Measurements from ENCODE around the gene GMDS. TPM values are rescaled to one million over a fixed set of nuclear protein-coding genes. Genes with fewer than 3 reads are reported as not detected.

Gene GMDS
- total RNA-seq, 1 experiment from 2014 or later: 35.0 TPM

GRCh38 chr6:1672379-1672778 is 573.0 kb downstream of the GMDS start:
- TF ChIP-seq PRRX2 (CRISPR knock-in tag; IDR thresholded peaks at IDR 0.05) (no peak), MYBL2 (CRISPR knock-in tag; IDR thresholded peaks at IDR 0.05) (no peak), EMX1 (CRISPR knock-in tag; IDR thresholded peaks at IDR 0.05) (no peak), ZNF138 (CRISPR knock-in tag; conservative IDR thresholded peaks at IDR 0.05) (no peak), FOXJ3 (CRISPR knock-in tag; IDR thresholded peaks at IDR 0.05; ENCODE audit: borderline replicate concordance) (no peak), NR2C2 (CRISPR knock-in tag; IDR thresholded peaks at IDR 0.05) (no peak), GABPB1 (CRISPR knock-in tag; IDR thresholded peaks at IDR 0.05) (no peak), CREM (CRISPR knock-in tag; IDR thresholded peaks at IDR 0.05) (no peak), ERG (CRISPR knock-in tag; IDR thresholded peaks at IDR 0.05) (no peak), GTF2I (CRISPR knock-in tag; conservative IDR thresholded peaks at IDR 0.05) (no peak), FOXP4 (CRISPR knock-in tag; IDR thresholded peaks at IDR 0.05) (no peak), ATF1 (CRISPR knock-in tag; IDR thresholded peaks at IDR 0.05) (no peak), NFE2L1 (CRISPR knock-in tag; IDR thresholded peaks at IDR 0.05) (no peak), TEAD4 (CRISPR knock-in tag; IDR thresholded peaks at IDR 0.05) (no peak), NR3C1 (CRISPR knock-in tag; conservative IDR thresholded peaks at IDR 0.05; ENCODE audit: low read depth) (no peak)
- ATAC-seq: no peak
- no peak overlapping the region for H3K4me3 Mint-ChIP-seq
- DNase-seq (ENCODE audit: low spot score): no peak
- no peaks in the 10 kb centered on the region for H3K36me3 Mint-ChIP-seq
- CTCF ChIA-PET: no interaction called here
- POLR2A ChIA-PET: no interaction called here
- no peaks in the 10 kb centered on the region for H3K27me3 Mint-ChIP-seq (ENCODE audit: low read depth)
- no peaks in the 10 kb centered on the region for H3K9me3 Mint-ChIP-seq
- H3K4me1 Mint-ChIP-seq: peaks cover 8% of the 10 kb centered on the region; the same call in 1 of the 2 replicates
- no peak overlapping the region for H3K27ac Mint-ChIP-seq

DNA sequence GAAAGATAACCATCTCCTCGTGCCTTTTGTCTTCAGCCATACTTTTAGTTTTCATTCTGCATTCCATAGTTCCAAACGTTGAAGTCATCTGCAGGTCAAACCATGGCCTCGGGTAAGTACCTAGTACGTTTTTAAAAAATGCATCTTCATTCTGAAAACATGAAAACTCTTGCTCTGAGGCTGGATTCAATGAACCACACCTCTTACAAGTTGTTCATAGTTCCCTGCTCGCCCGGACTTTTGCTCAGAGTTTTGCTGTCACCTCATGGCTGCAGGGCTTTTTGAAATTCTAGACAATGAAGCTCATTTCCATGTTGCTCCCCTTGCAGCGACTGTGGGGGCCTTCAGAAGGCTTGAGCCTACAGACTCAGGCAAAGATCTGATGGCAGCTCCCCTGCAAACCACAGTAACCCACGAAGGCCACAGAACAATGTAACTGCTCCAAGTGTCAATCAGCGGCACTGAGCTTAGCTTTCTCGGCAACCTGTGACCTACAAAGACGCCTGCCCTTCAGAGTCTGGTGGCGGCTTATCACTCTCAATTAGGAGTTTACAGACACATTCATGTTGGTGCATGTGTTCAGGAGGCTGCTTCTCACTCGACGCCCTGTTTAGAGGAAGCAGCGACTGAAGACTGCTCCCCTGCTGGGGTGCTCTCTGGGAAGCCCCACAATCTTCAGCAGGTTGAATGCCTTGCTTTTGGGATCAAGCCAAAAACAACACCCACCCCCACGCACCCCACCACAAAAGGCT is 574.5 kb downstream of the GMDS start:
- DNase-seq (ENCODE audit: low spot score): no peak
- ChIA-PET CTCF (interaction anchor here (0.6 to 1.1 kb wide), 2 partner anchors 16 to 74 kb away, joined by 3 read pairs; no protein-coding TSS in a partner anchor), POLR2A (no interaction called here)
- peaks cover 8% of the 10 kb centered on the region; the same call in 1 of the 2 replicates for H3K4me1 Mint-ChIP-seq
- no peaks in the 10 kb centered on the region for H3K9me3 Mint-ChIP-seq
- no peak for ATAC-seq
- no peaks in the 10 kb centered on the region for H3K36me3 Mint-ChIP-seq
- H3K27ac Mint-ChIP-seq: no peak overlapping the region
- no peak overlapping the region for H3K4me3 Mint-ChIP-seq
- no peaks in the 10 kb centered on the region for H3K27me3 Mint-ChIP-seq (ENCODE audit: low read depth)
- no peak for TF ChIP-seq RELA (CRISPR knock-in tag; IDR thresholded peaks at IDR 0.05; ENCODE audit: borderline replicate concordance)
- TF ChIP-seq, protein P1, sequence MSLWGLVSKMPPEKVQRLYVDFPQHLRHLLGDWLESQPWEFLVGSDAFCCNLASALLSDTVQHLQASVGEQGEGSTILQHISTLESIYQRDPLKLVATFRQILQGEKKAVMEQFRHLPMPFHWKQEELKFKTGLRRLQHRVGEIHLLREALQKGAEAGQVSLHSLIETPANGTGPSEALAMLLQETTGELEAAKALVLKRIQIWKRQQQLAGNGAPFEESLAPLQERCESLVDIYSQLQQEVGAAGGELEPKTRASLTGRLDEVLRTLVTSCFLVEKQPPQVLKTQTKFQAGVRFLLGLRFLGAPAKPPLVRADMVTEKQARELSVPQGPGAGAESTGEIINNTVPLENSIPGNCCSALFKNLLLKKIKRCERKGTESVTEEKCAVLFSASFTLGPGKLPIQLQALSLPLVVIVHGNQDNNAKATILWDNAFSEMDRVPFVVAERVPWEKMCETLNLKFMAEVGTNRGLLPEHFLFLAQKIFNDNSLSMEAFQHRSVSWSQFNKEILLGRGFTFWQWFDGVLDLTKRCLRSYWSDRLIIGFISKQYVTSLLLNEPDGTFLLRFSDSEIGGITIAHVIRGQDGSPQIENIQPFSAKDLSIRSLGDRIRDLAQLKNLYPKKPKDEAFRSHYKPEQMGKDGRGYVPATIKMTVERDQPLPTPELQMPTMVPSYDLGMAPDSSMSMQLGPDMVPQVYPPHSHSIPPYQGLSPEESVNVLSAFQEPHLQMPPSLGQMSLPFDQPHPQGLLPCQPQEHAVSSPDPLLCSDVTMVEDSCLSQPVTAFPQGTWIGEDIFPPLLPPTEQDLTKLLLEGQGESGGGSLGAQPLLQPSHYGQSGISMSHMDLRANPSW (CRISPR knock-in tag; conservative IDR thresholded peaks at IDR 0.05; ENCODE audit: low read depth): no peak
- TF ChIP-seq, protein P2, sequence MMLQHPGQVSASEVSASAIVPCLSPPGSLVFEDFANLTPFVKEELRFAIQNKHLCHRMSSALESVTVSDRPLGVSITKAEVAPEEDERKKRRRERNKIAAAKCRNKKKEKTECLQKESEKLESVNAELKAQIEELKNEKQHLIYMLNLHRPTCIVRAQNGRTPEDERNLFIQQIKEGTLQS (CRISPR knock-in tag; conservative IDR thresholded peaks at IDR 0.05): no peak
- no peak for TF ChIP-seq ATF1 (CRISPR knock-in tag; IDR thresholded peaks at IDR 0.05)
- no peak for TF ChIP-seq AR (CRISPR knock-in tag; IDR thresholded peaks at IDR 0.05)
- TF ChIP-seq ETV6 (CRISPR knock-in tag; IDR thresholded peaks at IDR 0.05): no peak
- TF ChIP-seq NR1H2 (CRISPR knock-in tag; IDR thresholded peaks at IDR 0.05): no peak
- no peak for TF ChIP-seq KAT7 (CRISPR knock-in tag; IDR thresholded peaks at IDR 0.05; ENCODE audit: borderline replicate concordance)
- TF ChIP-seq, protein P3, sequence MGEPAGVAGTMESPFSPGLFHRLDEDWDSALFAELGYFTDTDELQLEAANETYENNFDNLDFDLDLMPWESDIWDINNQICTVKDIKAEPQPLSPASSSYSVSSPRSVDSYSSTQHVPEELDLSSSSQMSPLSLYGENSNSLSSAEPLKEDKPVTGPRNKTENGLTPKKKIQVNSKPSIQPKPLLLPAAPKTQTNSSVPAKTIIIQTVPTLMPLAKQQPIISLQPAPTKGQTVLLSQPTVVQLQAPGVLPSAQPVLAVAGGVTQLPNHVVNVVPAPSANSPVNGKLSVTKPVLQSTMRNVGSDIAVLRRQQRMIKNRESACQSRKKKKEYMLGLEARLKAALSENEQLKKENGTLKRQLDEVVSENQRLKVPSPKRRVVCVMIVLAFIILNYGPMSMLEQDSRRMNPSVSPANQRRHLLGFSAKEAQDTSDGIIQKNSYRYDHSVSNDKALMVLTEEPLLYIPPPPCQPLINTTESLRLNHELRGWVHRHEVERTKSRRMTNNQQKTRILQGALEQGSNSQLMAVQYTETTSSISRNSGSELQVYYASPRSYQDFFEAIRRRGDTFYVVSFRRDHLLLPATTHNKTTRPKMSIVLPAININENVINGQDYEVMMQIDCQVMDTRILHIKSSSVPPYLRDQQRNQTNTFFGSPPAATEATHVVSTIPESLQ (CRISPR knock-in tag; IDR thresholded peaks at IDR 0.05): no peak
- TF ChIP-seq ESRRA (CRISPR knock-in tag; IDR thresholded peaks at IDR 0.05; ENCODE audit: borderline replicate concordance): no peak

Data from WTC11 (cell line).